Liver (tissue), 9 donors: Measurements from ENCODE around the gene ACSM6. TPM values are rescaled to one million over a fixed set of nuclear protein-coding genes. Genes with fewer than 3 reads are reported as not detected.

Experiments
- DNase-seq: peaks from one replicate; pipeline ENCODE4 v3.0.0-alpha.2; 2017; ENCODE audit warnings: low spot score
- H3K27ac ChIP-seq, 2 donors: one replicate each; pipeline ENCODE4 v1.7.0; 2013; ENCODE audit warnings: inconsistent platforms in 2 of 2, low read length in 2 of 2, control low read depth in 1 of 2, low read depth in 1 of 2, mild to moderate bottlenecking in 1 of 2
- H3K27me3 ChIP-seq, 4 donors: one replicate each; pipeline versions ENCODE4 v1.6.1 to v1.7.0; 2013; ENCODE audit warnings: low read length in 3 of 4, inconsistent platforms in 1 of 4, mild to moderate bottlenecking in 1 of 4, moderate library complexity in 1 of 4; ENCODE audit not compliant: control insufficient read depth in 4 of 4, insufficient read depth in 4 of 4
- H3K36me3 ChIP-seq, 4 donors: one replicate each; pipeline versions ENCODE4 v1.6.1 to v1.7.0; 2013; ENCODE audit warnings: low read length in 3 of 4, mild to moderate bottlenecking in 3 of 4, low read depth in 1 of 4, moderate library complexity in 1 of 4; ENCODE audit not compliant: control insufficient read depth in 4 of 4, insufficient read depth in 3 of 4
- H3K4me1 ChIP-seq, 4 donors: one replicate each; pipeline versions ENCODE4 v1.6.1 to v1.7.0; 2013; ENCODE audit warnings: low read length in 3 of 4, mild to moderate bottlenecking in 3 of 4, moderate library complexity in 1 of 4; ENCODE audit not compliant: control insufficient read depth in 4 of 4, insufficient read depth in 4 of 4
- H3K4me3 ChIP-seq, 3 donors: one replicate each; pipeline versions ENCODE4 v1.6.1 to v1.7.0; 2013; ENCODE audit warnings: low read length in 3 of 3, control low read depth in 1 of 3, low read depth in 1 of 3, mild to moderate bottlenecking in 1 of 3
- H3K9ac ChIP-seq, 2 donors: one replicate each; pipeline ENCODE4 v1.7.0; 2013; ENCODE audit warnings: low read length in 2 of 2, mild to moderate bottlenecking in 2 of 2, moderate library complexity in 2 of 2, control low read depth in 1 of 2, low read depth in 1 of 2
- H3K9me3 ChIP-seq, 4 donors: one replicate each; pipeline versions ENCODE4 v1.6.1 to v1.7.0; 2013; ENCODE audit warnings: low read length in 3 of 4; ENCODE audit not compliant: control insufficient read depth in 4 of 4
- CTCF ChIP-seq: fragments of 150-350 bp; IDR thresholded peaks from 2 replicates; pipeline ENCODE4 v1.5.1; 2017; ENCODE audit warnings: improper control_type of control experiment, low read depth, low read length; ENCODE audit not compliant: missing input control
- EGR1 ChIP-seq, 2 donors: IDR thresholded peaks; 2 replicates each; pipeline ENCODE4 v1.6.1; 2016 to 2018; ENCODE audit warnings: antibody characterized with exemption in 2 of 2, low read depth in 2 of 2
- FOXA1 ChIP-seq: IDR thresholded peaks from 2 replicates; pipeline ENCODE4 v1.6.1; 2016; ENCODE audit warnings: antibody characterized with exemption
- FOXA2 ChIP-seq: IDR thresholded peaks from 2 replicates; pipeline ENCODE4 v1.6.1; 2016; ENCODE audit warnings: antibody characterized with exemption
- GABPA ChIP-seq, 2 donors: IDR thresholded peaks in 1 of 2; conservative IDR thresholded peaks in 1 of 2; 2 replicates each; pipeline ENCODE4 v1.6.1; 2016; ENCODE audit warnings: antibody characterized with exemption in 2 of 2, mild to moderate bottlenecking in 1 of 2, moderate library complexity in 1 of 2
- HNF4A ChIP-seq, 2 donors: conservative IDR thresholded peaks; 2 replicates each; pipeline ENCODE4 v1.6.1; 2016; ENCODE audit warnings: antibody characterized with exemption in 2 of 2, mild to moderate bottlenecking in 2 of 2
- HNF4G ChIP-seq: IDR thresholded peaks from 2 replicates; pipeline ENCODE4 v1.6.1; 2016; ENCODE audit warnings: antibody characterized with exemption
- JUND ChIP-seq, 2 donors: IDR thresholded peaks; 2 replicates each; pipeline ENCODE4 v1.6.1; 2016; ENCODE audit warnings: antibody characterized with exemption in 2 of 2
- NR2F2 ChIP-seq: IDR thresholded peaks from 2 replicates; pipeline ENCODE4 v1.6.1; 2016; ENCODE audit warnings: antibody characterized with exemption
- RAD21 ChIP-seq, 2 donors: IDR thresholded peaks; 2 replicates each; pipeline ENCODE4 v1.6.1; 2016; ENCODE audit warnings: antibody characterized with exemption in 2 of 2, mild to moderate bottlenecking in 2 of 2
- REST ChIP-seq: IDR thresholded peaks from 2 replicates; pipeline ENCODE4 v1.6.1; 2016; ENCODE audit warnings: antibody characterized with exemption, mild to moderate bottlenecking
- RXRA ChIP-seq, 2 donors: IDR thresholded peaks; 2 replicates each; pipeline ENCODE4 v1.6.1; 2017 to 2018; ENCODE audit warnings: antibody characterized with exemption in 2 of 2, mild to moderate bottlenecking in 1 of 2
- SP1 ChIP-seq: IDR thresholded peaks from 2 replicates; pipeline ENCODE4 v1.6.1; 2018; ENCODE audit warnings: antibody characterized with exemption, mild to moderate bottlenecking
- TAF1 ChIP-seq: conservative IDR thresholded peaks from 2 replicates; pipeline ENCODE4 v1.6.1; 2016; ENCODE audit warnings: antibody characterized with exemption, mild to moderate bottlenecking
- YY1 ChIP-seq: IDR thresholded peaks from 2 replicates; pipeline ENCODE4 v1.6.1; 2016; ENCODE audit warnings: antibody characterized with exemption, mild to moderate bottlenecking
- ZBTB33 ChIP-seq: IDR thresholded peaks from 2 replicates; pipeline ENCODE4 v1.6.1; 2016; ENCODE audit warnings: antibody characterized with exemption
- WGBS: extraction: QIAGEN DNeasy Blood & Tissue Kit; methylation state at CpG from one replicate; pipeline ENCODE4 v1.1.7; 2013; 5-methylcytosine and 5-hydroxymethylcytosine counted together
- polyA plus RNA-seq, 2 donors: library from polyadenylated mRNA; stranded (reverse) in 1 of 2; unstranded in 1 of 2; fragments of 200-250 nt in 1 of 2; fragments of >200 nt in 1 of 2; fragmentation: Nextera tagmentation in 1 of 2; extraction: Ambion mirVana in 1 of 2; gene quantifications; one replicate each; pipeline versions ENCODE4 v1.2.1 to v1.2.3, GENCODE V29; 2013 to 2015
- total RNA-seq, 2 donors: library from RNA; depleted of rRNA; stranded (reverse); fragments of >200 nt; gene quantifications; one replicate each; pipeline ENCODE4 v1.2.3, GENCODE V29; 2014
- TF ChIP-seq, protein P1 (sequence below): IDR thresholded peaks from 2 replicates; pipeline ENCODE4 v1.6.1; 2016; ENCODE audit warnings: antibody characterized with exemption
- TF ChIP-seq, protein P2 (sequence below): IDR thresholded peaks from 2 replicates; pipeline ENCODE4 v1.6.1; 2016; ENCODE audit warnings: antibody characterized with exemption
- donor health status: healthy.
- donor health status: healthy.
- donor health status: healthy.
- donor health status: healthy.
- donor health status: healthy.

Gene ACSM6
- total and polyA plus RNA-seq, 4 donors, result not detected

DNA sequence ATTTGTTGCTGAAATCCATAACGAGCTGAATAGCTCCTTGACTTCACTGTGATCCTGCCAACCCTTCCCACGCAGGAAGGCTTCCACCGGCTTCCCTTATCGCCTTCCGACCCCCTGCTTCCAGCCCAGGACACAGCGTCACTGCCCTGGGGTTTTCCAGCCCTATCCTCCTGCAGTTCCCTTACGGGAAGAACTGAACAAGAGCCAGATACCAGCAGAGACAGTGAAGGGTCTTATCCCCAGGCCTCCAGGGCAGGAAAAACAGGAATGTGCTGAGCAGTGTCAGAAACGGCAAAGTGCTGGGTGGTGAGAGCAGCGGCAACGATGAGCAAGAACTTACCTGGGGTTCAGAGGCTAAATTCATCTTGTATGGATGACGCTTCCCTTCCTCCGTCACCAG, 74.4 kb downstream of the ACSM6 start:
- TF ChIP-seq, protein P1, sequence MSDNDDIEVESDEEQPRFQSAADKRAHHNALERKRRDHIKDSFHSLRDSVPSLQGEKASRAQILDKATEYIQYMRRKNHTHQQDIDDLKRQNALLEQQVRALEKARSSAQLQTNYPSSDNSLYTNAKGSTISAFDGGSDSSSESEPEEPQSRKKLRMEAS, result no peak
- TF ChIP-seq EGR1 (IDR thresholded peaks at IDR 0.05; ENCODE audit: low read depth in 2 of 2) (no peak), RXRA (IDR thresholded peaks at IDR 0.05) (peak in 1 of 2 donors; percentile 12), YY1 (no peak), SP1 (peak; percentile 53), ZBTB33 (no peak), REST (no peak), HNF4A (conservative IDR thresholded peaks at IDR 0.05) (no peak), GABPA (IDR thresholded peaks at IDR 0.05 in 1 of 2, conservative IDR thresholded peaks at IDR 0.05 in 1 of 2) (no peak), RAD21 (IDR thresholded peaks at IDR 0.05) (peak in 1 of 2 donors; percentile 44), FOXA1 (no peak), CTCF (no peak), NR2F2 (peak; percentile 95), TAF1 (no peak), FOXA2 (no peak), HNF4G (no peak), JUND (IDR thresholded peaks at IDR 0.05) (no peak)
- TF ChIP-seq, protein P2, sequence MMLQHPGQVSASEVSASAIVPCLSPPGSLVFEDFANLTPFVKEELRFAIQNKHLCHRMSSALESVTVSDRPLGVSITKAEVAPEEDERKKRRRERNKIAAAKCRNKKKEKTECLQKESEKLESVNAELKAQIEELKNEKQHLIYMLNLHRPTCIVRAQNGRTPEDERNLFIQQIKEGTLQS, result no peak
- DNase-seq, result no peak
- peak overlapping the region; percentile 66 to 76 for H3K27ac ChIP-seq
- peaks cover 3 to 8% (median 4%) of the 10 kb centered on the region in 4 donors for H3K4me1 ChIP-seq
- WGBS, result 81% methylated on average over 12 of the region's 12 CpGs
- H3K9ac ChIP-seq, result no peak overlapping the region
- H3K9me3 ChIP-seq, result no peaks in the 10 kb centered on the region
- no peaks in the 10 kb centered on the region for H3K27me3 ChIP-seq
- no peak overlapping the region for H3K4me3 ChIP-seq
- peaks cover 4 to 17% (median 9%) of the 10 kb centered on the region in 4 donors for H3K36me3 ChIP-seq
